Measurements from ENCODE around the gene KCNQ2. TPM values are rescaled to one million over a fixed set of nuclear protein-coding genes. Genes with fewer than 3 reads are reported as not detected.

KCNQ2 gene
- total RNA-seq, 2 experiments from 2014 or later, result not detected

GRCh38 chr20:63425846-63426485 lies 46.5 kb downstream of the KCNQ2 start:
- ATAC-seq (no peak), DNase-seq (no peak)
- H3K27ac Mint-ChIP-seq, result no peak overlapping the region
- CTCF ChIA-PET, result interaction anchor here (0.8 kb wide), 1 partner anchor 156 kb away, joined by 3 read pairs; no protein-coding TSS in a partner anchor
- no peaks in the 10 kb centered on the region for H3K36me3 Mint-ChIP-seq (ENCODE audit: low read depth)
- no peaks in the 10 kb centered on the region for H3K27me3 Mint-ChIP-seq
- no peak overlapping the region for H3K4me3 Mint-ChIP-seq
- POLR2A ChIA-PET, result no interaction called here
- no peaks in the 10 kb centered on the region for H3K9me3 Mint-ChIP-seq (ENCODE audit: low read depth)
- no peaks in the 10 kb centered on the region for H3K4me1 Mint-ChIP-seq
- intact Hi-C loops (cut with DNase I, micrococcal nuclease), result no loop called here

GRCh38 chr20:63424613-63425012 lies 47.8 kb downstream of the KCNQ2 start:
- Mint-ChIP-seq H3K27ac (no peak overlapping the region), H3K4me1 (no peaks in the 10 kb centered on the region), H3K4me3 (no peak overlapping the region), H3K9me3 (ENCODE audit: low read depth) (no peaks in the 10 kb centered on the region), H3K36me3 (ENCODE audit: low read depth) (no peaks in the 10 kb centered on the region), H3K27me3 (no peaks in the 10 kb centered on the region)
- intact Hi-C loops (cut with DNase I, micrococcal nuclease), result no loop called here
- no peak for DNase-seq
- no peak for ATAC-seq
- CTCF ChIA-PET, result interaction anchor here (0.6 to 0.7 kb wide), 2 partner anchors 18 to 372 kb away, joined by 3 to 4 read pairs; no protein-coding TSS in a partner anchor
- POLR2A ChIA-PET, result no interaction called here

GRCh38 chr20:63423751-63424150 lies 48.7 kb downstream of the KCNQ2 start:
- Mint-ChIP-seq H3K36me3 (ENCODE audit: low read depth) (no peaks in the 10 kb centered on the region), H3K27me3 (no peaks in the 10 kb centered on the region), H3K4me1 (no peaks in the 10 kb centered on the region), H3K9me3 (ENCODE audit: low read depth) (no peaks in the 10 kb centered on the region), H3K27ac (no peak overlapping the region), H3K4me3 (no peak overlapping the region)
- ChIA-PET POLR2A (no interaction called here), CTCF (no interaction called here)
- ATAC-seq, result no peak
- intact Hi-C loops (cut with DNase I, micrococcal nuclease), result no loop called here
- DNase-seq, result no peak

- CTCF ChIA-PET, result no interaction called here
- ATAC-seq, result no peak
- no peak for DNase-seq
- no peaks in the 10 kb centered on the region for H3K4me1 Mint-ChIP-seq
- no peaks in the 10 kb centered on the region for H3K9me3 Mint-ChIP-seq (ENCODE audit: low read depth)
- H3K4me3 Mint-ChIP-seq, result no peak overlapping the region
- H3K27ac Mint-ChIP-seq, result no peak overlapping the region
- no peaks in the 10 kb centered on the region for H3K36me3 Mint-ChIP-seq (ENCODE audit: low read depth)
- no peaks in the 10 kb centered on the region for H3K27me3 Mint-ChIP-seq
- POLR2A ChIA-PET, result no interaction called here
- intact Hi-C loops (cut with DNase I, micrococcal nuclease), result no loop called here
Measured at GRCh38 chr20:63422653-63423052, 49.8 kb downstream of the KCNQ2 start.

GRCh38 chr20:63421913-63422312 lies 50.5 kb downstream of the KCNQ2 start:
- ChIA-PET CTCF (no interaction called here), POLR2A (no interaction called here)
- H3K36me3 Mint-ChIP-seq (ENCODE audit: low read depth), result no peaks in the 10 kb centered on the region
- H3K4me1 Mint-ChIP-seq, result no peaks in the 10 kb centered on the region
- no peak overlapping the region for H3K4me3 Mint-ChIP-seq
- no peaks in the 10 kb centered on the region for H3K27me3 Mint-ChIP-seq
- H3K27ac Mint-ChIP-seq, result no peak overlapping the region
- no peaks in the 10 kb centered on the region for H3K9me3 Mint-ChIP-seq (ENCODE audit: low read depth)
- intact Hi-C loops (cut with DNase I, micrococcal nuclease), result no loop called here
- ATAC-seq (no peak), DNase-seq (no peak)

- no peak for ATAC-seq
- Mint-ChIP-seq H3K4me1 (no peaks in the 10 kb centered on the region), H3K4me3 (no peak overlapping the region), H3K36me3 (ENCODE audit: low read depth) (no peaks in the 10 kb centered on the region), H3K27ac (no peak overlapping the region), H3K9me3 (ENCODE audit: low read depth) (no peaks in the 10 kb centered on the region), H3K27me3 (no peaks in the 10 kb centered on the region)
- intact Hi-C loops (cut with DNase I, micrococcal nuclease), result no loop called here
- ChIA-PET CTCF (no interaction called here), POLR2A (no interaction called here)
- no peak for DNase-seq
Measured at GRCh38 chr20:63421094-63421692, 51.3 kb downstream of the KCNQ2 start.

- no peaks in the 10 kb centered on the region for H3K27me3 Mint-ChIP-seq
- H3K4me3 Mint-ChIP-seq, result no peak overlapping the region
- ChIA-PET POLR2A (no interaction called here), CTCF (no interaction called here)
- ATAC-seq, result no peak
- H3K4me1 Mint-ChIP-seq, result no peaks in the 10 kb centered on the region
- DNase-seq, result no peak
- H3K36me3 Mint-ChIP-seq (ENCODE audit: low read depth), result no peaks in the 10 kb centered on the region
- intact Hi-C loops (cut with DNase I, micrococcal nuclease), result no loop called here
- H3K27ac Mint-ChIP-seq, result no peak overlapping the region
- no peaks in the 10 kb centered on the region for H3K9me3 Mint-ChIP-seq (ENCODE audit: low read depth)
Measured at GRCh38 chr20:63420359-63421093, 51.9 kb downstream of the KCNQ2 start.

GRCh38 chr20:63419299-63419698 lies 53.2 kb downstream of the KCNQ2 start:
- ATAC-seq, result no peak
- POLR2A ChIA-PET, result no interaction called here
- H3K9me3 Mint-ChIP-seq (ENCODE audit: low read depth), result no peaks in the 10 kb centered on the region
- H3K36me3 Mint-ChIP-seq (ENCODE audit: low read depth), result no peaks in the 10 kb centered on the region
- no peak for DNase-seq
- intact Hi-C loops (cut with DNase I, micrococcal nuclease), result no loop called here
- H3K4me3 Mint-ChIP-seq, result no peak overlapping the region
- no peaks in the 10 kb centered on the region for H3K4me1 Mint-ChIP-seq
- H3K27me3 Mint-ChIP-seq, result no peaks in the 10 kb centered on the region
- CTCF ChIA-PET, result no interaction called here
- H3K27ac Mint-ChIP-seq, result no peak overlapping the region

- H3K27ac Mint-ChIP-seq, result no peak overlapping the region
- H3K9me3 Mint-ChIP-seq (ENCODE audit: low read depth), result no peaks in the 10 kb centered on the region
- no peak overlapping the region for H3K4me3 Mint-ChIP-seq
- no peaks in the 10 kb centered on the region for H3K27me3 Mint-ChIP-seq
- no peaks in the 10 kb centered on the region for H3K4me1 Mint-ChIP-seq
- intact Hi-C loops (cut with DNase I, micrococcal nuclease), result no loop called here
- H3K36me3 Mint-ChIP-seq (ENCODE audit: low read depth), result no peaks in the 10 kb centered on the region
- DNase-seq (no peak), ATAC-seq (no peak)
- POLR2A ChIA-PET, result no interaction called here
- CTCF ChIA-PET, result no interaction called here
Measured at GRCh38 chr20:63418617-63419016, 53.8 kb downstream of the KCNQ2 start.

- Mint-ChIP-seq H3K36me3 (ENCODE audit: low read depth) (no peaks in the 10 kb centered on the region), H3K4me1 (no peaks in the 10 kb centered on the region), H3K4me3 (no peak overlapping the region), H3K27me3 (peaks cover 3% of the 10 kb centered on the region), H3K27ac (no peak overlapping the region), H3K9me3 (ENCODE audit: low read depth) (no peaks in the 10 kb centered on the region)
- ATAC-seq, result no peak
- CTCF ChIA-PET, result no interaction called here
- no peak for DNase-seq
- intact Hi-C loops (cut with DNase I, micrococcal nuclease), result no loop called here
- POLR2A ChIA-PET, result no interaction called here
Measured at GRCh38 chr20:63417738-63418120, 54.7 kb downstream of the KCNQ2 start.

- ChIA-PET CTCF (no interaction called here), POLR2A (no interaction called here)
- no peaks in the 10 kb centered on the region for H3K36me3 Mint-ChIP-seq (ENCODE audit: low read depth)
- H3K4me1 Mint-ChIP-seq, result no peaks in the 10 kb centered on the region
- H3K27me3 Mint-ChIP-seq, result peaks cover 3% of the 10 kb centered on the region
- no peaks in the 10 kb centered on the region for H3K9me3 Mint-ChIP-seq (ENCODE audit: low read depth)
- intact Hi-C loops (cut with DNase I, micrococcal nuclease), result no loop called here
- no peak overlapping the region for H3K27ac Mint-ChIP-seq
- ATAC-seq (no peak), DNase-seq (no peak)
- H3K4me3 Mint-ChIP-seq, result no peak overlapping the region
Measured at GRCh38 chr20:63417097-63417737, 55.2 kb downstream of the KCNQ2 start.

- peaks cover 3% of the 10 kb centered on the region for H3K27me3 Mint-ChIP-seq
- H3K36me3 Mint-ChIP-seq (ENCODE audit: low read depth), result no peaks in the 10 kb centered on the region
- peaks cover 4% of the 10 kb centered on the region for H3K4me1 Mint-ChIP-seq
- H3K27ac Mint-ChIP-seq, result no peak overlapping the region
- ATAC-seq, result no peak
- intact Hi-C loops (cut with DNase I, micrococcal nuclease), result no loop called here
- DNase-seq, result no peak
- no peaks in the 10 kb centered on the region for H3K9me3 Mint-ChIP-seq (ENCODE audit: low read depth)
- no peak overlapping the region for H3K4me3 Mint-ChIP-seq
- ChIA-PET CTCF (no interaction called here), POLR2A (no interaction called here)
Measured at GRCh38 chr20:63416631-63417030, 55.8 kb downstream of the KCNQ2 start.
